Heart left ventricle (tissue), 16 donors: Measurements from ENCODE around the gene VSIG10L. TPM values are rescaled to one million over a fixed set of nuclear protein-coding genes. Genes with fewer than 3 reads are reported as not detected.
A peak's percentile ranks its signal among the peaks of the same experiment; 100 is the strongest.

Source experiments
- ATAC-seq, 4 donors: fragments of 200-7000 bp; cut with Tn5 transposase; one replicate each; pipeline ENCODE4 v1.9.1; 2020 to 2022; ENCODE audit warnings: moderate library complexity in 4 of 4, mild to moderate bottlenecking in 3 of 4, moderate number of reproducible peaks in 1 of 4
- DNase-seq, 5 donors: peaks; one replicate each; pipeline ENCODE4 v3.0.0-alpha.2; 2020
- H3K27ac ChIP-seq, 12 donors: fragments of 200-600 bp; sonication (generic) in 4 of 12; one replicate each; pipeline versions ENCODE4 v1.5.0 to v1.8.0; 2016 to 2022; ENCODE audit warnings: mild to moderate bottlenecking in 2 of 12
- H3K27me3 ChIP-seq, 9 donors: fragments of 200-600 bp; sonication (generic) in 2 of 9; one replicate each; pipeline versions ENCODE4 v1.5.1 to v1.8.0; 2016 to 2022; ENCODE audit warnings: mild to moderate bottlenecking in 3 of 9
- H3K36me3 ChIP-seq, 9 donors: fragments of 200-600 bp; sonication (generic) in 2 of 9; one replicate each; pipeline versions ENCODE4 v1.5.0 to v1.8.0; 2018 to 2022; ENCODE audit warnings: mild to moderate bottlenecking in 2 of 9
- H3K4me1 ChIP-seq, 12 donors: fragments of 200-600 bp; sonication (generic) in 4 of 12; one replicate each; pipeline versions ENCODE4 v1.5.0 to v1.8.0; 2016 to 2022; ENCODE audit warnings: mild to moderate bottlenecking in 3 of 12
- H3K4me3 ChIP-seq, 12 donors: fragments of 200-600 bp; sonication (generic) in 4 of 12; one replicate each; pipeline versions ENCODE4 v1.5.0 to v1.8.0; 2017 to 2022; ENCODE audit warnings: mild to moderate bottlenecking in 9 of 12, moderate library complexity in 4 of 12
- H3K9me3 ChIP-seq, 12 donors: fragments of 200-600 bp; sonication (generic) in 4 of 12; one replicate each; pipeline versions ENCODE4 v1.5.0 to v1.8.0; 2016 to 2022; ENCODE audit warnings: mild to moderate bottlenecking in 1 of 12
- CTCF ChIP-seq, 12 donors: fragments of 200-600 bp; sonication (generic) in 4 of 12; IDR thresholded peaks; one replicate each; pipeline versions ENCODE4 v1.5.0 to v1.8.0; 2018 to 2022; ENCODE audit warnings: antibody characterized with exemption in 12 of 12, mild to moderate bottlenecking in 5 of 12
- POLR2A ChIP-seq, 2 donors: fragments of 450-650 bp; IDR thresholded peaks; one replicate each; pipeline ENCODE4 v1.6.1; 2017; ENCODE audit warnings: antibody characterized with exemption in 2 of 2, mild to moderate bottlenecking in 2 of 2, moderate library complexity in 2 of 2
- WGBS, 4 donors: extraction: QIAGEN DNeasy Blood & Tissue Kit in 2 of 4; methylation state at CpG; one replicate each; pipeline versions ENCODE4 v1.1.5 to v1.1.7; 2013 to 2018; 5-methylcytosine and 5-hydroxymethylcytosine counted together
- intact Hi-C, 10 donors: fragments of 100-400 bp; cut with DNase I; formaldehyde crosslinking; loops; one replicate each; pipeline versions ENCODE4 v1.11.1 to v1.14.2; 2022
- polyA plus RNA-seq, 2 donors: library from polyadenylated mRNA; stranded (reverse); fragments of 200-250 nt; gene quantifications; one replicate each; pipeline ENCODE4 v1.2.3, GENCODE V29; 2013
- total RNA-seq, 9 donors: library from RNA; depleted of rRNA in 2 of 9; stranded (reverse); fragments of >200 nt in 2 of 9; fragmentation: NEBNext Ultra II Directional in 3 of 9; extraction: Animal tissue kit (Norgen Biotek cat#: 25700) in 3 of 9; gene quantifications; one replicate each; pipeline versions ENCODE4 v1.1.0 to v1.2.4, GENCODE V29; 2016 to 2023
- donor health status: ischemic (EF 13 %, LVEDD 7.1; RV severe dilation, severe dysfunction).
- donor health status: healthy with polysubstance abuse.
- donor health status: DM: no; HTN: yes; CAD: no.
- donor health status: DM: no; HTN: no; CAD: no.
- donor health status: ischemic (EF 25% LVEDD 6.9; RV normal size, moderate dysfunction).
- donor health status: ischemic (EF 25% LVEDD 5.7; RV mildly dilated, moderate dysfunction).
- donor health status: healthy.
- donor health status: DM: yes; HTN: yes; CAD: no.
- donor health status: ischemic (EF 35%, LVEDD 5.7; RV mildly dilated, moderate dysfunction).
- donor health status: nonischemic (EF 11% LVEDD 7.7; RV severe dilation, severe dysfunction).
- donor health status: DM: yes; HTN: yes; CAD: no.
- donor health status: PGD.
- donor health status: ischemic (EF 29% LVEDD 5.4; RV normal size, mild dysfunction).
- donor health status: nonischemic (EF 23%, LVEDD 6.1; RV moderate dilation, normal function).

Gene VSIG10L
- total and polyA plus RNA-seq, 11 donors = 0.40 to 1.7 (median 0.75) TPM

DNA sequence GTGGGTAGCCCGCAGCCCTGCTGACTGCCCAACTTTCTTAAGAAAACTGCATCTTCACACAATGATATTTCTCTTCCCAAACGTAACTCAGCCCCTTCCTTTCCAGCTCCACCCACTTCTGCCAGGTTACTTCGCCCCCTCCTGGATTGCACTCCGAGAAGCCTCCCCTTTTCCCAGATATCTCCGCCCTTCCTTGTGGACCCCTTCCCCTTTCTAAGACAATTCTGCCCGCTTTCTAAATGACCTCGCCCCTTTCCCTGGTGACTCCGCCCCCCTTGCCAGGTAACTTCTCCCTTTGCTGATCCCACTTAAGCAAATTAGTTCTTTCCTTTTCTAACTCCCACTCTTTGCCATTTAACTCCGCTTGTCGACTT lies 2.6 kb downstream of the VSIG10L start:
- H3K27ac ChIP-seq = peak overlapping the region in 10 of 12 donors; percentile 1 to 88 (median 40)
- no peak for ATAC-seq
- peak overlapping the region; percentile 43 to 75 (median 62) for H3K4me3 ChIP-seq
- intact Hi-C loops = loop anchor here in 7 of 10 donors (1.0 to 10.0 kb wide), 10 partner anchors 28 to 318 kb away; partner anchors contain the start of genes C19orf84 (in 2 of the 7), ETFB (in 2 of the 7) and CLDND2 (in 1 of the 7)
- H3K36me3 ChIP-seq = peaks cover 0 to 6% (median 0%) of the 10 kb centered on the region in 9 donors
- peaks cover 0 to 22% (median 12%) of the 10 kb centered on the region in 12 donors for H3K4me1 ChIP-seq
- no peak for DNase-seq
- H3K27me3 ChIP-seq = no peaks in the 10 kb centered on the region
- TF ChIP-seq POLR2A (IDR thresholded peaks at IDR 0.05) (no peak), CTCF (IDR thresholded peaks at IDR 0.05) (no peak)
- 1% methylated on average over 10 of the region's 10 CpGs for WGBS, 4 donors
- no peaks in the 10 kb centered on the region for H3K9me3 ChIP-seq

DNA sequence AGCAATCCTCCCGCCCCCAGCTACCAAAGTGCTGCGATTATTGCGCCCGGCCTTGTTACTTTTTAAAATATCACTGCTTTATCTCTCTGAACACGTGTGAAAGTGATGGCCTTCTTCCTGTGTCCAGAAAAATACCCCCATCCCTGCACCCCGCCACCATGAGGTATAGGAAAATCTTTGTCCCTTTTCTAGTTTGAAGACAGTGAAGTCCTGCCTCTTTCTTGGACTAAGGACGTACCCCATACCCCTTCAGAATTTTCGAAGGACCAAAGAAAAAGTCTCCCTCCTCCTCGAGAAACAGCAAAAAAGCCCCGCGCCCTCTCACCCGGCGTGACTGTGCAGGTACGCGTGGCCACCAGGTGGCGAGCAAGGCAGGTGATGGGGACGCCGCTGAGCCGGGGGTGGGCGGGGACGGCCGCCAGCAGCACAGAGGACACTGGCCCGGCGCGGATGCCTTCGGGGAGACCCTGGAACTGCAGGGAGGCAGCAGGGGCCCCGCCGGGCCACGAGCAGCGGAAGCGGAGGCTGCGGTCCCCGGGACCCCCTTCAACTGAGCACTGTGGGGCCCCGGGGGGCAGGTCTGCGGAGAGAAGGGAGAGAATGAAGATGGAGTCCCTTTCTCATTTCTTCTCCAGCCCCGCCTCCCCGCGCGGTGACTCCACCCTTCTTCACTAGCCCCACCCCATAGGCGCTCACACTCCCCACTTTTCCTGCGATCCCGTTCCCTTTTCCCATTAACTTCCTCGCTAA lies 3.2 kb downstream of the VSIG10L start:
- Histone ChIP-seq H3K4me1 (peaks cover 0 to 22% (median 12%) of the 10 kb centered on the region in 12 donors), H3K4me3 (peak overlapping the region; percentile 43 to 75 (median 62)), H3K9me3 (no peaks in the 10 kb centered on the region), H3K27me3 (no peaks in the 10 kb centered on the region), H3K36me3 (peaks cover 0 to under 1% (median 0%) of the 10 kb centered on the region in 9 donors), H3K27ac (peak overlapping the region in 10 of 12 donors; percentile 1 to 88 (median 40))
- intact Hi-C loops = loop anchor here in 7 of 10 donors (1.0 to 10.0 kb wide), 11 partner anchors 28 to 319 kb away; partner anchors contain the start of genes C19orf84 (in 2 of the 7), ETFB (in 2 of the 7) and CLDND2 (in 1 of the 7)
- DNase-seq (peak; percentile 74 to 89 (median 82)), ATAC-seq (peak; percentile 52 to 76 (median 72))
- 4 to 13% (median 5%) methylated on average over 26 to 43 of the region's 43 CpGs for WGBS, 4 donors
- TF ChIP-seq CTCF (IDR thresholded peaks at IDR 0.05) = peak; percentile 72 to 91 (median 80)
- no peak for TF ChIP-seq POLR2A (IDR thresholded peaks at IDR 0.05)

GRCh38 chr19:51337861-51338562 lies 3.9 kb downstream of the VSIG10L start:
- Histone ChIP-seq H3K9me3 (no peaks in the 10 kb centered on the region), H3K4me3 (peak overlapping the region in 1 of 12 donors; percentile 70), H3K27me3 (no peaks in the 10 kb centered on the region), H3K27ac (no peak overlapping the region), H3K36me3 (no peaks in the 10 kb centered on the region), H3K4me1 (peaks cover 0 to 22% (median 12%) of the 10 kb centered on the region in 12 donors)
- ATAC-seq = no peak
- 77 to 90% (median 80%) methylated on average over 12 to 19 of the region's 19 CpGs for WGBS, 4 donors
- no peak for DNase-seq
- intact Hi-C loops = loop anchor here in 7 of 10 donors (1.0 to 10.0 kb wide), 10 partner anchors 29 to 319 kb away; partner anchors contain the start of genes C19orf84 (in 2 of the 7), ETFB (in 2 of the 7) and CLDND2 (in 1 of the 7)
- TF ChIP-seq POLR2A (IDR thresholded peaks at IDR 0.05) (no peak), CTCF (IDR thresholded peaks at IDR 0.05) (no peak)
